GM12878 (cell line): ENCODE results near the gene CRTC2. TPM values are rescaled to one million over a fixed set of nuclear protein-coding genes. Genes with fewer than 3 reads are reported as not detected.

Source experiments
- ATAC-seq: fragments of 200-7000 bp; cut with Tn5 transposase; 3 replicates; pipeline ENCODE4 v1.9.1; 2020; ENCODE audit warnings: mild to moderate bottlenecking, moderate library complexity
- BruUV-seq: library from RNA; stranded (reverse); fragments of 400-500 nt; replicated peaks from 2 replicates; lab custom pipeline; 2021; lab: Mats Ljungman, UMichigan
- CTCF ChIA-PET: fragments of 300-600 bp; sonication (Branson Sonifier 250); formaldehyde crosslinking; extraction: SDS; loops from one replicate; lab custom pipeline; 2021; ENCODE audit warnings: inconsistent platforms; lab: Yijun Ruan, JAX
- POLR2A ChIA-PET: fragments of 350-600 bp; formaldehyde crosslinking; extraction: SDS; loops from one replicate; lab custom pipeline; 2021; ENCODE audit warnings: inconsistent platforms; lab: Charles Lee
- RAD21 ChIA-PET: fragments of 300-600 bp; sonication (Branson Sonifier 250); formaldehyde crosslinking; loops from one replicate; lab custom pipeline; 2023; ENCODE audit warnings: antibody characterized with exemption; ENCODE audit not compliant: unreplicated experiment; lab: Charles Lee
- SMC1A ChIA-PET: fragments of 300-600 bp; sonication (Branson Sonifier 250); formaldehyde crosslinking; loops from one replicate; lab custom pipeline; 2023; ENCODE audit not compliant: unreplicated experiment, uncharacterized antibody; lab: Charles Lee
- DNase-seq: peaks from one replicate; pipeline ENCODE4 v3.0.0-alpha.2; 2011; ENCODE audit warnings: low read depth, low spot score
- FAIRE-seq: peaks from 3 replicates; lab custom pipeline; 2011; peaks lifted over from hg19 to GRCh38; lab: Jason Lieb, UNC
- H2AFZ ChIP-seq: 2 replicates; pipeline ENCODE4 v1.6.0; 2011; ENCODE audit warnings: low read depth, low read length, control low read depth; ENCODE audit not compliant: control insufficient read depth
- H3K27ac ChIP-seq: 2 replicates; pipeline ENCODE4 v1.5.1; 2011; ENCODE audit warnings: control low read depth; ENCODE audit not compliant: control insufficient read depth, insufficient read depth
- H3K27me3 ChIP-seq, 2 experiments: replicated peaks in 1 of 2; 2 replicates each; pipeline versions ENCODE4 v1.6.0 to v1.6.1; 2011; ENCODE audit warnings: low read length in 1 of 2; ENCODE audit not compliant: control insufficient read depth in 2 of 2, insufficient read depth in 2 of 2
- H3K36me3 ChIP-seq, 2 experiments: 2 replicates each; pipeline ENCODE4 v1.5.1; 2011; ENCODE audit warnings: low read length in 1 of 2; ENCODE audit not compliant: control insufficient read depth in 2 of 2, insufficient read depth in 2 of 2
- H3K4me1 ChIP-seq: 2 replicates; pipeline ENCODE4 v1.6.1; 2011; ENCODE audit warnings: mild to moderate bottlenecking, low read length, moderate library complexity, mixed read lengths; ENCODE audit not compliant: control insufficient read depth, insufficient read depth
- H3K4me2 ChIP-seq: 2 replicates; pipeline ENCODE4 v1.6.0; 2011; ENCODE audit warnings: control low read depth; ENCODE audit not compliant: control insufficient read depth, insufficient read depth
- H3K4me3 ChIP-seq: fragments of 200-600 bp; sonication (generic); 2 replicates; pipeline ENCODE4 v1.5.1; 2016
- H3K79me2 ChIP-seq: 2 replicates; pipeline ENCODE4 v1.6.0; 2011; ENCODE audit warnings: low read length; ENCODE audit not compliant: control insufficient read depth, insufficient read depth
- H3K9ac ChIP-seq: 2 replicates; pipeline ENCODE4 v1.8.0; 2011; ENCODE audit warnings: low read length, control low read depth, mixed read lengths; ENCODE audit not compliant: control insufficient read depth, insufficient read depth
- H3K9me3 ChIP-seq: replicated peaks from 3 replicates; pipeline ENCODE4 v1.5.1; 2011; ENCODE audit warnings: mild to moderate bottlenecking, low read length; ENCODE audit not compliant: control insufficient read depth, insufficient read depth
- H4K20me1 ChIP-seq: 2 replicates; pipeline ENCODE4 v1.6.0; 2011; ENCODE audit not compliant: control insufficient read depth, insufficient read depth
- IKZF1 ChIP-seq: fragments of 450-650 bp; conservative IDR thresholded peaks from 2 replicates; pipeline ENCODE4 v1.6.1; 2017; ENCODE audit warnings: antibody characterized with exemption, mild to moderate bottlenecking
- PAX8 ChIP-seq: fragments of 450-650 bp; IDR thresholded peaks from 2 replicates; pipeline ENCODE4 v1.6.1; 2017; ENCODE audit warnings: mild to moderate bottlenecking, moderate library complexity
- POLR2A ChIP-seq: IDR thresholded peaks from 2 replicates; pipeline ENCODE4 v1.6.1; 2011; ENCODE audit warnings: low read depth, mild to moderate bottlenecking, low read length
- ZZZ3 ChIP-seq: IDR thresholded peaks from 2 replicates; pipeline ENCODE4 v1.6.1; 2011; ENCODE audit warnings: low read depth; ENCODE audit not compliant: control insufficient read depth, insufficient read length
- WGBS: methylation state at CpG from one replicate; pipeline ENCODE4 v1.1.6; 2016; ENCODE audit warnings: low lambda C conversion rate; ENCODE audit not compliant: insufficient replicate concordance, insufficient coverage; ENCODE audit errors: missing lambda C conversion rate; 5-methylcytosine and 5-hydroxymethylcytosine counted together
- in situ Hi-C: fragments of 300-500 bp; cut with MboI; formaldehyde crosslinking; loops from 9 replicates; pipeline ENCODE4 v1.14.3; 2018; ENCODE audit warnings: mixed read lengths
- intact Hi-C: fragments of 100-400 bp; cut with micrococcal nuclease; formaldehyde crosslinking; loops from one replicate; pipeline ENCODE4 v1.14.2; 2022; ENCODE audit not compliant: unreplicated experiment
- polyA plus RNA-seq, 11 experiments: library from polyadenylated mRNA; depleted of rRNA in 4 of 11; unstranded in 6 of 11; stranded (reverse) in 5 of 11; fragments of >200 nt; fragmentation: Nextera tagmentation in 4 of 11; fragmentation: Illumina TruSeq in 1 of 11; extraction: Ambion mirVana in 4 of 11; extraction: Trizol in 1 of 11; gene quantifications; 1 replicate in 1 of 11; 2 replicates in 10 of 11; pipeline versions ENCODE4 v1.2.1 to v1.2.3, GENCODE V29; 2011 to 2016; ENCODE audit warnings: inconsistent platforms in 2 of 11, missing spikeins in 2 of 11, low read depth in 1 of 11
- total RNA-seq, 4 experiments: library from RNA; depleted of rRNA in 3 of 4; stranded (reverse); fragments of >200 nt in 3 of 4; fragmentation: Illumina TruSeq in 1 of 4; extraction: Trizol in 1 of 4; gene quantifications; 2 replicates each; pipeline versions ENCODE4 v1.2.1 to v1.2.3, GENCODE V29; 2013 to 2021
- TF ChIP-seq, protein P1 (sequence below), 3 experiments: IDR thresholded peaks in 2 of 3; conservative IDR thresholded peaks in 1 of 3; 2 replicates each; pipeline ENCODE4 v1.5.1; 2011; ENCODE audit warnings: low read depth in 3 of 3, low read length in 3 of 3, mild to moderate bottlenecking in 3 of 3, control low read depth in 2 of 3, moderate library complexity in 2 of 3, inconsistent platforms in 1 of 3, mixed read lengths in 1 of 3; ENCODE audit not compliant: control insufficient read depth in 2 of 3, insufficient read depth in 1 of 3; ENCODE audit errors: extremely low read depth in 1 of 3

Gene CRTC2
- total and polyA plus RNA-seq, 10 of the 15 experiments (the other 5 are each of a cell fraction or from before 2014, with no cell fraction given) = 5.1 to 57.9 (median 32.7) TPM

DNA sequence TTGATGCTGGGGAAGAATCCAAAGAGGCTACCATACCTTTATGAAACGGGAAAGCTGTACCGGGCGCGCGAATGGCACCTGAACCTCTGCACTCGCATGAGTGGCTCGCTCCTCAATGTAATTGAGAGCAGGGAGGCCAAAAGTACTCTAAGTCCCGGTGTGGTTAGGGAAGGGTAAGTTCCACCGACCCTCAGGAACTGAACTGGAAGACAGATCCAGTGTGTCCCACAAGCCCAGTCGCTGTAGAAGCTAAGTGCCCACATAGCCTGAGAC lies 36.7 kb downstream of the CRTC2 start:
- intact Hi-C loops (loop anchor here (2.0 to 5.0 kb wide), 5 partner anchors 23 to 193 kb away; partner anchors contain the start of genes INTS3 and RAB13), in situ Hi-C loops (no loop called here)
- Histone ChIP-seq H3K27me3 (no peaks in the 10 kb centered on the region), H3K4me3 (peak overlapping the region; percentile 98), H2AFZ (no peak overlapping the region), H4K20me1 (no peaks in the 10 kb centered on the region), H3K4me2 (peak overlapping the region; percentile 93), H3K27ac (peak overlapping the region; percentile 83), H3K4me1 (peaks cover 3% of the 10 kb centered on the region; the same call in 1 of the 2 replicates), H3K9me3 (no peaks in the 10 kb centered on the region), H3K79me2 (peaks cover 62% of the 10 kb centered on the region), H3K9ac (peak overlapping the region; percentile 78), H3K36me3 (peaks cover 0 to 9% of the 10 kb centered on the region in 2 experiments; a peak in 2 of 4 replicates)
- ChIA-PET POLR2A (interaction anchor here (0.6 to 10.1 kb wide), 11 partner anchors 8 to 183 kb away, joined by 3 to 83 read pairs (median 4); partner anchors contain the start of genes CREB3L4, DENND4B, JTB and SLC39A1), RAD21 (interaction anchor here (0.5 to 6.4 kb wide), 19 partner anchors 24 to 190 kb away, joined by 3 to 55 read pairs (median 5); partner anchors contain the start of genes CRTC2, DENND4B, JTB and RAB13), CTCF (interaction anchor here (0.7 to 14.9 kb wide), 18 partner anchors 11 to 295 kb away, joined by 3 to 138 read pairs (median 5); partner anchors contain the start of genes CREB3L4, DENND4B, RAB13 and S100A13), SMC1A (interaction anchor here (0.8 to 7.7 kb wide), 21 partner anchors 12 to 130 kb away, joined by 3 to 59 read pairs (median 5); partner anchors contain the start of genes CREB3L4, DENND4B, RAB13 and RPS27)
- FAIRE-seq (no peak), DNase-seq (no peak), ATAC-seq (no peak)
- BruUV-seq = TSS peak; percentile 60
- under 1% methylated on average over 10 of the region's 10 CpGs for WGBS
- TF ChIP-seq IKZF1 (0 out of 2 replicates have a peak, but pooled peaks have one; percentile 10), PAX8 (no peak), ZZZ3 (no peak), POLR2A (0 out of 2 replicates have a peak, but pooled peaks have one; percentile 37)
- TF ChIP-seq, protein P1, sequence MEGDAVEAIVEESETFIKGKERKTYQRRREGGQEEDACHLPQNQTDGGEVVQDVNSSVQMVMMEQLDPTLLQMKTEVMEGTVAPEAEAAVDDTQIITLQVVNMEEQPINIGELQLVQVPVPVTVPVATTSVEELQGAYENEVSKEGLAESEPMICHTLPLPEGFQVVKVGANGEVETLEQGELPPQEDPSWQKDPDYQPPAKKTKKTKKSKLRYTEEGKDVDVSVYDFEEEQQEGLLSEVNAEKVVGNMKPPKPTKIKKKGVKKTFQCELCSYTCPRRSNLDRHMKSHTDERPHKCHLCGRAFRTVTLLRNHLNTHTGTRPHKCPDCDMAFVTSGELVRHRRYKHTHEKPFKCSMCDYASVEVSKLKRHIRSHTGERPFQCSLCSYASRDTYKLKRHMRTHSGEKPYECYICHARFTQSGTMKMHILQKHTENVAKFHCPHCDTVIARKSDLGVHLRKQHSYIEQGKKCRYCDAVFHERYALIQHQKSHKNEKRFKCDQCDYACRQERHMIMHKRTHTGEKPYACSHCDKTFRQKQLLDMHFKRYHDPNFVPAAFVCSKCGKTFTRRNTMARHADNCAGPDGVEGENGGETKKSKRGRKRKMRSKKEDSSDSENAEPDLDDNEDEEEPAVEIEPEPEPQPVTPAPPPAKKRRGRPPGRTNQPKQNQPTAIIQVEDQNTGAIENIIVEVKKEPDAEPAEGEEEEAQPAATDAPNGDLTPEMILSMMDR (IDR thresholded peaks at IDR 0.05 in 2 of 3, conservative IDR thresholded peaks at IDR 0.05 in 1 of 3; ENCODE audit: control insufficient read depth in 2 of 3, extremely low read depth in 1 of 3, insufficient read depth in 1 of 3, low read depth in 3 of 3, low read length in 3 of 3) = no peak
- TF ChIP-seq, all 136 proteins: peak for 2
